ENCODE measurements around the gene TENM3.

Gene TENM3

GRCh38 chr4:182255441-182256190 lies 12.4 kb downstream of the TENM3 start:
- DNase-seq, result no peak

- DNase-seq, result no peak
These were observed 13.8 kb downstream of the TENM3 start for GRCh38 chr4:182257016-182257415.

- no peak for DNase-seq
These were observed 14.3 kb downstream of the TENM3 start for GRCh38 chr4:182257503-182257902.

GRCh38 chr4:182258441-182259000 lies 15.3 kb downstream of the TENM3 start:
- no peak for DNase-seq

GRCh38 chr4:182261651-182262223 lies 18.5 kb downstream of the TENM3 start:
- DNase-seq, result no peak

- no peak for DNase-seq
These were observed 20.4 kb downstream of the TENM3 start for GRCh38 chr4:182263562-182263961.

GRCh38 chr4:182264139-182264752 lies 21.0 kb downstream of the TENM3 start:
- DNase-seq, result no peak

- no peak for DNase-seq
These were observed 22.7 kb downstream of the TENM3 start for GRCh38 chr4:182265881-182266280.

GRCh38 chr4:182267048-182267447 lies 23.8 kb downstream of the TENM3 start:
- no peak for DNase-seq

GRCh38 chr4:182268966-182269365 lies 25.8 kb downstream of the TENM3 start:
- DNase-seq, result no peak

GRCh38 chr4:182271731-182272130 lies 28.5 kb downstream of the TENM3 start:
- no peak for DNase-seq

- no peak for DNase-seq
These were observed 28.9 kb downstream of the TENM3 start for GRCh38 chr4:182272151-182272550.

- no peak for DNase-seq
These were observed 30.2 kb downstream of the TENM3 start for GRCh38 chr4:182273191-182273935.

- DNase-seq, result no peak
These were observed 33.3 kb downstream of the TENM3 start for GRCh38 chr4:182276210-182277109.

GRCh38 chr4:182277377-182277776 lies 34.2 kb downstream of the TENM3 start:
- DNase-seq, result no peak

- no peak for DNase-seq
These were observed 35.5 kb downstream of the TENM3 start for GRCh38 chr4:182278729-182279128.

- no peak for DNase-seq
These were observed 37.4 kb downstream of the TENM3 start for GRCh38 chr4:182280436-182281111.

- DNase-seq, result no peak
These were observed 42.8 kb downstream of the TENM3 start for GRCh38 chr4:182286035-182286434.

- no peak for DNase-seq
These were observed 43.7 kb downstream of the TENM3 start for GRCh38 chr4:182286931-182287330.

GRCh38 chr4:182288534-182288933 lies 45.3 kb downstream of the TENM3 start:
- no peak for DNase-seq

GRCh38 chr4:182289809-182290208 lies 46.6 kb downstream of the TENM3 start:
- no peak for DNase-seq

- DNase-seq, result no peak
These were observed 48.0 kb downstream of the TENM3 start for GRCh38 chr4:182291175-182291574.

Measured in CD4-positive, alpha-beta T cell treated with Interleukin-4 for 1 hour (primary cell).